ENCODE results near the gene TSPYL2.

DNA sequence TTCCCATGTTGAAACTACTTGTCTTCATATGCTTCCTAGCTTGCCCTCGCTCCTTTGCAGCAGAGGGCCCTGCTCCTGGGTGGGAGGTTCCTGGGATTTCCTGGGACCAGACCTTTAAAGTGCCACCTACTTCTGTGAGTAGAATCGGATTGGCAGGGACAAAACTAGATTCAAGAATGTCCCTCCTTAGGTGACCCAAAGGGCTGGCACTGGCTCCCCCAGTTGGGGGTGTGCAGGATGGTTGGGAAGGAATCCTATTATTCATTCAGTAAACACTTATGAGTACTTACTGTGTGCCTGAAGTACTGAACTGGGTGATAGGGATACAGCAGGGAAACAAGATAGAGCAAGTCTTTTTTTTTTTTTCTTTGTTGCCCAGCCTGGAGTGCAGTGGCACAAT lies 9.2 kb downstream of the TSPYL2 start:
- TF ChIP-seq EZH2 (IDR thresholded peaks at IDR 0.05; ENCODE audit: borderline replicate concordance, low read length): no peak
- TF ChIP-seq, protein P1, sequence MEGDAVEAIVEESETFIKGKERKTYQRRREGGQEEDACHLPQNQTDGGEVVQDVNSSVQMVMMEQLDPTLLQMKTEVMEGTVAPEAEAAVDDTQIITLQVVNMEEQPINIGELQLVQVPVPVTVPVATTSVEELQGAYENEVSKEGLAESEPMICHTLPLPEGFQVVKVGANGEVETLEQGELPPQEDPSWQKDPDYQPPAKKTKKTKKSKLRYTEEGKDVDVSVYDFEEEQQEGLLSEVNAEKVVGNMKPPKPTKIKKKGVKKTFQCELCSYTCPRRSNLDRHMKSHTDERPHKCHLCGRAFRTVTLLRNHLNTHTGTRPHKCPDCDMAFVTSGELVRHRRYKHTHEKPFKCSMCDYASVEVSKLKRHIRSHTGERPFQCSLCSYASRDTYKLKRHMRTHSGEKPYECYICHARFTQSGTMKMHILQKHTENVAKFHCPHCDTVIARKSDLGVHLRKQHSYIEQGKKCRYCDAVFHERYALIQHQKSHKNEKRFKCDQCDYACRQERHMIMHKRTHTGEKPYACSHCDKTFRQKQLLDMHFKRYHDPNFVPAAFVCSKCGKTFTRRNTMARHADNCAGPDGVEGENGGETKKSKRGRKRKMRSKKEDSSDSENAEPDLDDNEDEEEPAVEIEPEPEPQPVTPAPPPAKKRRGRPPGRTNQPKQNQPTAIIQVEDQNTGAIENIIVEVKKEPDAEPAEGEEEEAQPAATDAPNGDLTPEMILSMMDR (IDR thresholded peaks at IDR 0.05; ENCODE audit: low read length): no peak
